Measurements from ENCODE around the gene SRGAP2C.
"Not testable (repeated sequence)": the region's sequence is repeated elsewhere in the genome, so short reads cannot be mapped to it uniquely, and the experiment has no call there.

The SRGAP2C gene

DNA sequence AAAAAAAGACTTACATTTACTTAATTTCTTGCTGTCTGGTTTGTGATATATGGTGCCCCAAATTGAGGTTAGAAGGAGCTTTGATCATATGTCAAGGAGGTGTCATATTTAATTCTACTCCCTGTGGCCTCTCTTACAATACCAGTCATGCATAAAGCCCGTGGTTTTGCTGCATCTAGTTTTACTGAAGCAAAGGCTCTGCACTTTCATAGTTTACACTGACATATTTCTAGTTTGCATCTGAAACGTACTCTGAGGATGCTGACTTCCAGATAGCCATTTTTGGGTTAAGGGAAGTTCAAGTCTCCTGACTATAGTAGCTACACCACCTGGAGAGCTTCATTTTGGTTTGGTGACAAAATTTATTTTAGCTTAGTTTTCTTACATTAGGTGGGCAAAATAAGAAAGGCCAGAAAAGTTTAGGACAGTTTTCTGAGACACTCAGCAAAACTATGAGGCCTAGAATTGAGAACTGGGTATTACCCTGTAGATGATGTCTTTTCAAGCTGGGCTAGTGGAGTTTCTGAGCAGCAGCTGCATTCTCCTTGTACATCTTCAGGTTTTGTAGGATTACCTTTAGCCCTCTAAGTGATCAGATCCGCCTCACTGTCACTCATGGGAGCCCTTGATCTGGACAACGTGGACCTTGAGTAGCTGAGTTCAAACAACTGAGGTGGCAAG, 47.8 kb downstream of the SRGAP2C start:
- not testable (repeated sequence) for DNase-seq; H3K27me3 ChIP-seq; H3K4me3 ChIP-seq (ENCODE audit: low read depth, low read length); H3K9me3 ChIP-seq; H3K4me1 ChIP-seq; H3K36me3 ChIP-seq

DNA sequence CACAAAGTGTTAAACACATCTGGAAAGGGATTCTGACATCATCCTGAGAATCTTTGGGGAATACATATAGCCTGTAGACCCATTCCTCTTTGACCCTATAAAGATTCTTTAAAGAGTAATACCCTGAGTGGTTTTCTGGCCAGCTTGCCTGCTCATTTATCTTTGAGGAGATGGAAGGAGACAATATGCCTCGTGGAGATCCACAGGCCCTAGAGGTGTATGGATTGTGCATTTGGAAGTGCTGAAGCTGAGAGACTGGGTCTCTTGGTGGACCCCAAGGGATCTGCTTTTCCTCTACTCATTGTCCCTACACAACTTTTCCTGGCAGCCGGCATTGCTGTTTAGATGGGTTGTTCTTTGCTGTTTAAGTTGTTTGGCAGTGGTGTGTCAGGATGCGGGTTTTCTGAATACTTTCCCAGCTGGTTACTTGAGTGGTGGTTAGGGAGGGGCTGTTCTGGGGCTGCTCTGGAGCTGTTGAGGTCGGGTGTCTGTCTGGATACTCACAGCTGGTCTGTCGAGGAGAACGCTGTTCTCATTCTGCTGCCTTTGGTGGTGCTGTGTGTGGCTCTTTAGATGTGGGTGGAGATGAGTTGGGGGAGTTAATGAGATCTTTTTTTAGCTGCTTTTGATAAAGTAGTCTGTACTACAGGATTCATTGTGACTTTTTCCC, 49.5 kb downstream of the SRGAP2C start:
- H3K4me1 ChIP-seq; H3K27me3 ChIP-seq; DNase-seq; H3K36me3 ChIP-seq; H3K4me3 ChIP-seq (ENCODE audit: low read depth, low read length); H3K9me3 ChIP-seq: not testable (repeated sequence)

DNA sequence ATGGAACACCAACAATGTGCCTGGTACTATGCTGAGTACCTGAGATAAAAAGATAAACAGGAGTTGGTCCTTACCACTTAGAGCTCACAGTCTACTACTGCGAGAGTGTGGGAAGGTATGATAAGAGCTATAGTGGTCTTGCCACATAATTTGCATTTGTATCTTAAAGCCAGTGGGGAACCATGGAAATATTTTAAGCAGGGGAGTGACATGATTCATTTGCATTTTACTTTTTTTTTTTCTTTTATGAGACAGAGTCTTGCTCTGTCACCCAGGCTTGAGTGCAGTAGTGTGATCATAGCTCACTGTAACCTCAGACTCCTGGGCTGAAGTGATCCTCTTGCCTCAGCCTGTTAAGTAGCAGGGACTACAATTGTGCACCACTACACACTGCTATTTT, 53.6 kb downstream of the SRGAP2C start:
- not testable (repeated sequence) for H3K36me3 ChIP-seq; H3K4me3 ChIP-seq (ENCODE audit: low read depth, low read length); H3K9me3 ChIP-seq; DNase-seq; H3K27me3 ChIP-seq; H3K4me1 ChIP-seq

DNA sequence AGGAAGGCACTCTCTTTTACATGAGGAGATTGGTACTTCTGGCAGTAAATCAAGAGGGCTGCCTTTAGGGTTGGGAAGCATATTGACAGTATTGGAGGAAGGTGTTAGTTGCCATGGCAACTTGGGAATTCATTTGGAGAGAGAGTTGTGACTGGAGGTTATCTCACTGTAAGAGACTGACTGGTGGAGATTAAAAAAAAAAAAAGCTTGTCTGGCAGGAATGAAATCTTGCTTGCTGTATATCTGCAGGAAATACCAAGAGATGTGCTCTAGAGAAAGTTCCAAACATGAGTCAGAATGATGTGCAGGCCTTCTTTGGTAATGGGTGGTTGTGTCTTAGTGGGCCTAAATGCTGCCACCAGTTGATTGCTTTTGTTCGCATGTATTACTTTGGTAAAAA, 59.1 kb downstream of the SRGAP2C start:
- not testable (repeated sequence) for H3K4me3 ChIP-seq (ENCODE audit: low read depth, low read length); H3K27me3 ChIP-seq; H3K9me3 ChIP-seq; H3K36me3 ChIP-seq; H3K4me1 ChIP-seq; DNase-seq

DNA sequence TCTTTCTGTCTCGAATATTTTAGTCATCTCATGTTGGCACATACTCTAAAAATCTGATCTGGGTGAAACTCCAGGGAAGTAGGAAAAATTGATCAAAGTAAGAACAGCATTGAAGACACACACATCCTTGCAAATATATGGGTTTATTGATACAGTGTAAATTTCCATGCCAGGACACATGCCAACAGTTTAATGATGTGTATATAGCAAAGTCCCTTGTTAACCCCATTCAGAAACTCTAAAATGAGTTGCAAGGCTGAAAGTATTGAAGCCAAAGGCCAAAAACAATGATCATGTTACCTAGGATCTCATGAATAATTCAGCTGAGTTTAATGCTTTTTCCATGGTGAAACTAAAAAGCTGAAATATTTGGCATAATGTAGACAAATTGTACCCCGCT, 61.6 kb downstream of the SRGAP2C start:
- not testable (repeated sequence) for H3K36me3 ChIP-seq; H3K4me1 ChIP-seq; H3K9me3 ChIP-seq; H3K27me3 ChIP-seq; H3K4me3 ChIP-seq (ENCODE audit: low read depth, low read length); DNase-seq

DNA sequence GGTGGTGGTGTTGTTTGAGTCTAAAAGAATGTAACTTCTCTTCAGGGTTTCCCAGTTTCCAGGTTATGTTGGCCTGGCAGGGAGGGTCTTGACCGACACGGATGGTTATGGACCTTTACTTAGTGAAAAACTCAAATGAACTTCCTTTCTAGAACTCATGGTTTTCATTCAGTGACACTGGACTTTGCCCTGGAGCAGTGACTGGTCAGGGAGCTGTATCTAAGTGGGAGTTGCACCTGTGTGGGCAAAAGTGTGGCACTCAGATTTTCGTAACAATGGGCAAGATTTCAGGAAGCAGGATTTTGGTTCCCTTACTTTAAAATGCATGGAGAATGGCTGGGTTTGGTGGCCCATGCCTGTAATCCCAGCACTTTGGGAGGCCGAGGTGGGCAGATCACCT, 67.9 kb downstream of the SRGAP2C start:
- H3K36me3 ChIP-seq; H3K4me3 ChIP-seq (ENCODE audit: low read depth, low read length); H3K27me3 ChIP-seq; H3K4me1 ChIP-seq; H3K9me3 ChIP-seq; DNase-seq: not testable (repeated sequence)

DNA sequence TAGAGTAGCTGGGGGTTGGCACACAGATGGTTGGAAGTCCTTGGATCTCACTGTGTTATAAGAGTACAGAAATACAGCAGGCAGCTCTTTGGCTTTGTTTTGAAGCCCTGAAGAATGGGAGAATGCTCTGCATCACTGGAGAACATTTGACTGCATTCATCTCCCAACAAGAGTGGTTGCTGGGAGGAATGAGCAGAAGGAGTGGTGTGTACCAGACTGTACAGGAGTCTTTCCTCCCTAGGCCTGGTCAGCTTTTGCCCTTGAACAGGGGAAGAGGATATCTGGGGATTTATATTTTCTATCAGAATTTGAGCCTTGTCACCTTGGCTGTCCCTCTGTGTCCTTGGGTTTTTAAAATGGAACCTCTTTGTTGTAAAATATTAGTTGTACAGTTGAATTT, 69.8 kb downstream of the SRGAP2C start:
- H3K36me3 ChIP-seq; H3K9me3 ChIP-seq; DNase-seq; H3K4me1 ChIP-seq; H3K4me3 ChIP-seq (ENCODE audit: low read depth, low read length); H3K27me3 ChIP-seq: not testable (repeated sequence)

DNA sequence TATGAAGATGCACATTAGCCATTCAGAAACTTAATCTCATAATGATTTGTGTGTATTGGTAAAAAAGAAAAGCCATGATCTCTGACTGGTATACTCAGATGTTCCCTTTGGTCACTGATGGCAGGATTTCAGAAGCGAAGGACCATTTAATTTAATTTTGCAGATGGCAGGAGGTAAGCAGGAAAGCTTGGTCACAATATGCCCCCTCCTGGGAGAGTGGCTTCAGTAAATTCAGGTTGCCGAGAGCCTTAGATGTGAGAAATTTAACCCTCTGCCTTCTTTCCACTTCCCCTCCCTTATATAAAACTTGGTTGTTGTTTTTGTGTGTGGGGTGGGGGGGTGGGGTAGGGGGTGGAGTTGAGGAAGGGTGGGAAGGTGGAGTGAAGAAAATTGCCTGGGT, 72.9 kb downstream of the SRGAP2C start:
- not testable (repeated sequence) for H3K4me1 ChIP-seq; H3K4me3 ChIP-seq (ENCODE audit: low read depth, low read length); H3K36me3 ChIP-seq; DNase-seq; H3K27me3 ChIP-seq; H3K9me3 ChIP-seq

DNA sequence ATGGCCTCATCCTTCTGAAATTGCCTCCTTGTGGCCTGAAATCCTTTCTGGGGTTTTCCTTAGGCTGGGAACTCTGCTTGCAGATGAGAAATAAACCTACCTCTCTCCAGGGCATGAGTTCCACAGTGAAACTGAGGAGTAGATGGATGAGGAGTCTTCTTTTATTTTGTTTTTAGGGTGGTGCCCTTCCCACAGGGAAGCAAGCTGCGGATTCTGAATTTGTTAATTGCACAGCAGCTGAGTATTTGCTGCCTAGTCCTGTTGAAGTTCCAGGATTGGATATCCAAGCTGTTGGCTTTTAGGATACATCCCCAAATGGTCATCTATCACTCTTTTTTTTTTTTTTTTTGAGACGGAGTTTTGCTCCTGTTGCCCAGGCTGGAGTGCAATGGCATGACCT, 73.4 kb downstream of the SRGAP2C start:
- not testable (repeated sequence) for H3K9me3 ChIP-seq; H3K4me3 ChIP-seq (ENCODE audit: low read depth, low read length); H3K27me3 ChIP-seq; H3K4me1 ChIP-seq; DNase-seq; H3K36me3 ChIP-seq

DNA sequence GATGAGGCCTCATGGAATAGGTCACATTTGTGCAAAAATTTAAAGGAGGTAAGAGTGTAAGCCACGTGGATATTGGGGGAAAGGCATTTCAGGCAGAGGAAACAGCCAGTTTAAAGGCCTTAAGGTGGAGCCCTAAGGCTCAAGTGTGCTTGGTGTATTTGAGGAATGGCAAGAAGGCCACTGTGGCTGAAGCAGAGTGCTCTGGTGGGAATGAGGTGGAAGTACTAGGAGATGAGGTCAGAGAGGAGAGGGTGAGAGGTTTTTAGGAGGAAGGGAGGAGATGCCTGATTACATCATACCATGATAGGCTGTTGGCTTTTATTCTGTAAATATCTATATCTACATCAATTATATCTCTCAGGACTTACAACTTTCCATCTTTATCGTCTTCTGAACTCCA, 75.4 kb downstream of the SRGAP2C start:
- H3K4me3 ChIP-seq (ENCODE audit: low read depth, low read length); DNase-seq; H3K36me3 ChIP-seq; H3K9me3 ChIP-seq; H3K27me3 ChIP-seq; H3K4me1 ChIP-seq: not testable (repeated sequence)

DNA sequence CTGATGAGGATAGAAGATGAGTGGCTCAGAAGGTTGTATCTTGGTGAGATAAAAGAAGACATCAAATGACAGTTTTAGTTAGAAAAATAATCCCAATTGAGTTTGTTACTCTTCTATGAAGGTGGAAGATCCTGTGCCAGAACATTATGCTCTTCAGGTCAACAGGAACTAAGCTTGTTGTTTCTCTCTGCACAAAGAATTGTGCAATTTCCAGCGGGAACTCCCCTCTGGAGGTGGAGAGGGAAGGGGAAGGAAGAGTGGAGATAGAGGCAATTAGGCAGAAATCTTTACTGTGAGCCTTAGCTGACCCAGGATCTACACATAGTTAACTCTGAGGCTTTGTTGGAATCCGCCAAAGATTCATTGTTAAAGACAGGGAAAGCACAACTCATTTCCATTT, 77.4 kb downstream of the SRGAP2C start:
- not testable (repeated sequence) for H3K4me3 ChIP-seq (ENCODE audit: low read depth, low read length); H3K27me3 ChIP-seq; H3K4me1 ChIP-seq; H3K9me3 ChIP-seq; DNase-seq; H3K36me3 ChIP-seq

DNA sequence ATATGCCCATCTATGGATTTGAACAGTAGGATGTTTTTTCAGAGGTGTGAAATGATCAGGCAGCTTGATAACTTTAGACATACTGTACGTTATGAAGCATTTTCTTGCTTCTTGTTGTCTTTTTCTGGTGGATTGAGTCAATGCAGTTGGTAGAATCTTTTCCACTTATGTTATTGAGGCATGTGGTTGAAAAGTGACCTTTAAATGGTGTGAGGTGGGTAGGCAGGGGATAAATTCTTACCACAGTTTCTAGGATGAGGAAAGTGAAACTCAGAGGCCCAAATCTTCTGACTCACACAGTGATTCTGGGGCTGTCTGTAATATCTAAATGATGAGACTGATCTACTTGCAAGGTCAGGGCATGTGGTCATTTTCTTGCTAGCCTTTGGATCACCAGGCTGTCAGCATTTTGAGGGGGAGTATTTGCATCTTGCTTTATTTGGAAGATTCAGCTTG, 79.0 kb downstream of the SRGAP2C start:
- not testable (repeated sequence) for H3K9me3 ChIP-seq; H3K27me3 ChIP-seq; DNase-seq; H3K4me1 ChIP-seq; H3K36me3 ChIP-seq; H3K4me3 ChIP-seq (ENCODE audit: low read depth, low read length)

DNA sequence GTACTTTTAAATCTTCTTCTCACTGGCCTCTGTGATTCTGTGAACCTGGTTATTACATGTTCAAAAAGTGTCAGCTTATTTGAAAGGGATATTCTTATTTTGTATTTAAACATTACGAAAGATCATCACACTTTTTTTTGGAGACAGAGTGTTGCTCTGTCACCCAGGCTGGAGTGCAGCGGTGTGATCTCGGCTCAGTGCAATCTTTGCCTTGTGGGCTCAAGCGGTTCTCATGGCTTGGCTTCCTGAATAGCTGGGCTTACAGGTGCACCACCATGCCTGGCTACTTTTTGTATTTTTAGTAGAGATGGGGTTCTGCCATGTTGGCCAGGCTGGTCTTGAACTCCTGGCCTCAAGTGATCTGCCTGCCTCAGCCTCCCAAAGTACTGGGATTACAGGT, 82.3 kb downstream of the SRGAP2C start:
- not testable (repeated sequence) for H3K9me3 ChIP-seq; H3K4me3 ChIP-seq (ENCODE audit: low read depth, low read length); H3K36me3 ChIP-seq; H3K27me3 ChIP-seq; DNase-seq; H3K4me1 ChIP-seq

DNA sequence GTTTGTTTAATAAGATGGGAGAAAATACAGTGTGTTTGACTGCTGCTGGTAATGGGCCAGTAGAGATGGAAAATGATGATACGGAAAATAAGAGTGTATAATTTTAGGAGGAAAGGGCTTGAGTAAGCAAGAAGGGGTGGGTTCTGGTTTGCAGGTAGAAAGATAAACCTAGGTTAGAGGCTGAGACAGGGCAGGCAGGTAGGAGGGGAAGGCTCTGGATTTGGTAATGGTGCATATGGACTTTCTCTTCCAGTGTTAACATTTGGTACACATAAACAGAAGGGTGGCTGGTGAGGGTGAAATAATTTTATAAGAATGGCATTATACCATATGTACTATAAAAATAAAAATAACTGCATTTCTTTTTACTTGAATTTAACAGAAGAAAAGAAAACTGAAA, 84.5 kb downstream of the SRGAP2C start:
- DNase-seq; H3K9me3 ChIP-seq; H3K4me3 ChIP-seq (ENCODE audit: low read depth, low read length); H3K27me3 ChIP-seq; H3K4me1 ChIP-seq; H3K36me3 ChIP-seq: not testable (repeated sequence)

DNA sequence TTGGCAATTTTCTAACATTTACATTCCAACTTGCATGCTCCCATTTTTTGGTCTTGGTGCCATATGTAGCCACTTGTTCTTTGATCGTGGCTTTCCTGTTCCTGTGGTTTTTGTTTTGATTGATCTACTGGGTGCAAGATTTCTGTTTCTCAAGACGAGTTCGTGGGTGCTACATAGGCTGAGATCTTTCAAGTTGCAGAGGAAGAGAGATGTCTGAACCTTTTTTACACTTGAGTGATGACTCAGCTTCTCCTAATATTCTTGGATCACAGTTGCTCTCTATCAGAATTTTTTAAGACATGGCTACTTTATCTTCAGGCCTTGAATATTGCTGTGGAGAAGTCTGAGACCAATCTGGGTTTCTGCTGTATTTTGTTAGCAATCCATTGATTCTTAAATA, 85.2 kb downstream of the SRGAP2C start:
- not testable (repeated sequence) for H3K9me3 ChIP-seq; H3K4me1 ChIP-seq; H3K36me3 ChIP-seq; DNase-seq; H3K4me3 ChIP-seq (ENCODE audit: low read depth, low read length); H3K27me3 ChIP-seq

DNA sequence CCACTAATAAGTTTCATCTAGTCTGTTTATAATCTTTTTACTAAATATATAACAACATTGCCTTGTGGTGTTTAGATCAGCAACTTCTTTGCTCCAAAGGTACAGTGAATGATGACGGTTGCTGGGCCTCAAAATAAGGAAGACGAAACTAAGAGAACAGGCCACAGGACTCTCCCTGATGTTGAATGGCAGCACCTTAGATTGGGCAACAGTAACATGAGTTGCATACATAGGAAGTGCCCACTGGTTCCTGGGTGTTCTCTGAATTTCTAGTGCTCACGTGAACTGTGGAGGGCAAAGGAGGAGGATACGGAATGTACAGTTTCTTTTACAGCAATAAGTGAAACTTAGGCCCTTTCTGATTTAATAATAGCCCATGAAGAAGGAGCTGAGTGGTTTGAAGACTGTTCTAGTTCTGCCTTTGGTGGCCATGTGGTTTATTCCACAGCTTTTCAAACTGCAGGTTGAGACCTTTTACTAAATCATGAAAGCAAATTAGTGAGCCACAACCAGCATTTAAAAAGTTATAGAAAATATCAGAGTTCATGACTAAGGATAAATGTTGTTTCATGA, 86.5 kb downstream of the SRGAP2C start:
- H3K4me1 ChIP-seq; DNase-seq; H3K9me3 ChIP-seq; H3K4me3 ChIP-seq (ENCODE audit: low read depth, low read length); H3K27me3 ChIP-seq; H3K36me3 ChIP-seq: not testable (repeated sequence)
